Measurements from ENCODE around the gene SLC7A6OS. TPM values are rescaled to one million over a fixed set of nuclear protein-coding genes. Genes with fewer than 3 reads are reported as not detected.

SLC7A6OS gene
- total RNA-seq, 1 experiment from 2014 or later, result 21.9 TPM

DNA sequence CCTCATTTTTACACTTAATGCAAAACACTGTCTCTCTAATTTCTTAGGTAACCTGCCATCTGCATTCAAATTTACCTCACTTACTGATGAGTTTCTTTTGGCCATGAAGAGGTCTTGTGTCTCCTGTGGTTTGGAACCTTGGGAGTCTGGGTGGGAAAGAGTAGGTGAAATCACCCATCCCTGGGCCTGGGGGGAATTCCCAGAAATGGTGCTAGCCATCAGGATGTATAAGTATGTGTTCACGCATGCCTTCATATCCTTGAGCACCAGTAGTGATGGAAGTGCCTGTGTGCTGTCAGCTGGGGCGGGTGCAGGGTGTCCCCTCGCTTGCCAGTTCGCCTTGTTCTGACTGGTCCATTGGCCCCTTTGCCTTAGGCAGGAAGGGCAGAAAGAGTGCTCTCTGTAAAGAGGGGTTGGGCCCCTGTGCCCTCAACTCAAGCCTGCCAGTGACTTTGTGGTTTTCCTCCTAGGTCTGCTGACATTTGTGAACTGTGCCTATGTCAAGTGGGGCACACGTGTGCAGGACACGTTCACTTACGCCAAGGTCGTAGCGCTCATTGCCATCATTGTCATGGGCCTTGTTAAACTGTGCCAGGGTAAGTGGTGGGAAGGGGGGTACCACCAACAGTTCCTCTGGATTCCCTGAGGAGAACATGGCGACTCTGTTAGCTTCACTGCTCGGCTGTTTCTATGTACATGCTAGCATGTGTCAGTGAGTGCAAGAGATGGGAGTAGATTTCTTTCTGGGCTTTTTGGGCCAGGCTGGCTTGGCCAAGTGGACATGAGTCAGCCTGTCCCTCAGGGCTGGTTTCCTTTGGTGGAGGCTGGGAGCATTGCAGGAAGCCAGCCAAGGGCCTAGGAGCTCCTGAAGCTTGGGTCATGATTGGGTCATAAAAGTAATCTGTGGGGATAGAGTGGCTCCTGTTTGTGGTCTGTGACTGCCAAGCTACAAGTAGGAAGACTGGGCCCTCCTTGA is 23.2 kb downstream of the SLC7A6OS start:
- in situ Hi-C loops (cut with HindIII; ENCODE audit: low pct_unique_long_range_greater_than_20kb, low sequenced_read_pairs), result no loop called here
- DNase-seq (ENCODE audit: low read depth, low spot score), result no peak

- in situ Hi-C loops (cut with HindIII; ENCODE audit: low pct_unique_long_range_greater_than_20kb, low sequenced_read_pairs), result no loop called here
- no peak for DNase-seq (ENCODE audit: low read depth, low spot score)
Observed at GRCh38 chr16:68286153-68287074, 24.3 kb downstream of the SLC7A6OS start.

DNA sequence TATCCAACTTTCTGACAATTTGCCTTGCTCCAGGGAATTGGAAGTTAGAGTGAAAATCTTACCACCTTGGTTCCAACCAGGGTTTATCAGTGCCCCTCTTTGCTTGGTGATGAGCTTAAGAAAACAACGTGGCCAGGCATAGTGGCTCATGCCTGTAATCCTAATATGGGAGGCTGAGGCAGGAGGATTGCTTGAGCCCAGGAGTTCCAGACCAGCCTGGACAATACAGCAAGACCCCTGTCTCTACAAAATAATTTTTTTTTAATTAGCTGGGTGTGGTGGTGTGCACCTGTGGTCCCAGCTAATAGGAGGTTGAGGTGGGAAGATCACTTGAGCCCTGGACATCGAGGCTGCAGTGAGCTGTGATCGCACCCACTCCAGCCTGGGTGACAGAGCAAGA is 25.1 kb downstream of the SLC7A6OS start:
- in situ Hi-C loops (cut with HindIII; ENCODE audit: low pct_unique_long_range_greater_than_20kb, low sequenced_read_pairs), result no loop called here

DNA sequence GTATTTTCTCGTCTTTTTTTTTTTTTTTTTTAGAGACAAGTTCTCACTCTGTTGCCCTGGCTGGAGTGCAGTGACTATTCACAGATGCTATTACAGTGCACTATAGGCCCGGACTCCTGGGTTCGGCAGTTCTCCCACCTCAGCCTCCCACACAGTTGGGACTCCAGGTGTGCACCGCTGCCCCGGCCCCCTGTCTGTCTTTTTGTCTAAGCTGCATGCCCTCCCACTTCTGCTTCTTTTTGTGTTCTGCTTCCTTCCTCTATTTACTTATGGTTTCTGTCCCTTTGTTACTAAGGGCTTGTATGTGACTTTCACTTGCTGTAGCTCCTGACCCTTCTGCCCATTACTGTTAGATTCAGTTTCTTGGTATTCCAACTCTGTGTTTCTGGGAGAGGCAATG is 25.9 kb downstream of the SLC7A6OS start:
- in situ Hi-C loops (cut with HindIII; ENCODE audit: low pct_unique_long_range_greater_than_20kb, low sequenced_read_pairs), result no loop called here
- no peak for DNase-seq (ENCODE audit: low read depth, low spot score)

More for the DNA sequence above, 25.1 kb downstream of the SLC7A6OS start:
- no peak for DNase-seq (ENCODE audit: low read depth, low spot score)

DNA sequence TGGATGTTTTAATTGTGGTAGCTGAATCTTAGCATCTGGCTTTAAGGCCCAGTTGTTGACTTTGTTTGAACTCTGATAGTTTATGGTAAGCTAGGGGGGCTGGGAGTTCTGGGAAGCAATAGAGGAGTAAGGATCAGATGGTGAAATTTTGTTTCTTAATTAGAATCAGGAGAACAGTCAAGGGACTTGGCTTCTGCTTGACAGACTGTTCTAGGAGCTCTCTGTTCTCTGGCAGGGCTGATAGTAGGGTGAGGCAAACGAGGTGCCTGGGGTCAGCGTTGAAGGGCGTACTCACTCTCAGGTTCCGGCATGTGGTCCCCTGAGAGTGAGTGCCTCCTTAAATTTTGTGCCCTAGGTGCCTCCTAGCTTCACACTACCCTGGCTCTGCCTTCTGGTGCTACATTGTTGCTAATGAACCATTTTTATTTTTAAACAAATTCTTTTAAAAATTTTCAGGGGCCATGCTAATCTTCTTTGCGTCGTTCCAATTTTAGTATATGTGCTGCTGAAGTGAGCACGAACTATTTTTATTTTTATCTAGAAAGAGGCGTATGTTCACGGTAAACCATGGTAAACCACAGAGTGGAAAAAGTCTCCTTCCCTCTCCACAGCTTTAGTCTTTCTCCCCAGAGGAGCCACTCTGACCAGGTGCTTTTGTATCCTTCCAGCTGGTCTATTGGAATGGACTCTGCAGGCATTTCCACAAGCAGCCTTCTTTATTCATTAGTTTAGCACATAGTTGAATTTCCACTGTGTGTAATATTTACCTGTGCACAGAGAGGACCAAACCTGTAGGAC is 26.7 kb downstream of the SLC7A6OS start:
- in situ Hi-C loops (cut with HindIII; ENCODE audit: low pct_unique_long_range_greater_than_20kb, low sequenced_read_pairs), result no loop called here
- DNase-seq (ENCODE audit: low read depth, low spot score), result no peak

DNA sequence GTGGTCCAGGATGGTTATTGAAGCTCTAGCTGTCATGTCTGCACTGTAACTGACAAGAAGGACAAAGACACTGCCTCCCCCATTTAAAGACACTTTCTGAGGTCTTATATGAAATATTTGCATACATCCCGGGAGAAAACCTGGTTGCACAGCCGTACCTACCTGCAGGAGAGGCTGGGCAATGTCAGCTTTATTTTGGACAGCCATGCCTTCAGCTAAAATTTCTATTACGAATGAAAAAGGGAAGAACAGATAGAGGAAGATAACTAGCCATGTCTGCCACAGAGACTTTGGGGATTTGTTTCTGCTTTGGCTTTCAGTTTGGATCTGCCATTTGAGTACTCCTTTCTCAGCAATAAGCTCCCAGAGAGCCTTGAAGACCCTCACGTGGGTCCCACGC is 27.4 kb downstream of the SLC7A6OS start:
- DNase-seq (ENCODE audit: low read depth, low spot score), result no peak
- in situ Hi-C loops (cut with HindIII; ENCODE audit: low pct_unique_long_range_greater_than_20kb, low sequenced_read_pairs), result no loop called here

- no peak for DNase-seq (ENCODE audit: low read depth, low spot score)
- in situ Hi-C loops (cut with HindIII; ENCODE audit: low pct_unique_long_range_greater_than_20kb, low sequenced_read_pairs), result no loop called here
Observed at GRCh38 chr16:68282064-68282452, 28.7 kb downstream of the SLC7A6OS start.

DNA sequence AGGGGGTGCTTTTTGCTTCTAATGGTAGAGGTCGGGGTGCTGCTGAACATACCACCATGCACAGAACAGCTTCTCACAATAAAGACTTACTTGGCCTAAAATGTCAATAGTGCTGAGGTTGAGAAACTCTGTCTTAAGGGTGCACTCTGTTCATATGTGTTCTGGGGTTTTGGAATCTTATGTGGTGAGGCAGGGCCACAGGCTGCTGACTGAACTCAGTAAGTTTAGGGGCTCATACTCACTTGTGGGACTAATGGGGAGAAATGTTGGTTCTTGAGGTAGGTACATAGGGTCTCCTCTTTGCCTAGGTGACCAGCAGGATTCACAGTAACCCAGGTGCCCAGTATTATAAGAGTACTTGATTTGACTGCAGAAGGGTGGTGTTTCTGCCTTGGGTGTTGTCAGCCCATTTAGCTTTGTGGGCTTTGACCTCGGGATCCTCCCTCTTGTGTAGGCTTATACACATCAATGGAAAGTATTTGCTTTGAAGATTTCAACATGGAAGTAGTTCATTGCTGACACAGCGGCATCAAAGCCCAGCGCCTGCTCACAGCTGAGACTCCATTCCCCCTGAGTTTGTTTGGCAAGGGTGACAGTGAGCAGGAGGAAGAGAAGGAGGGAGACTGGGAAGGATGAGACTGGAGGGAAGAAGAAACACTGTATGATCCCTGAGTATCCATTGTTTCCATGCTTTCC is 29.2 kb downstream of the SLC7A6OS start:
- in situ Hi-C loops (cut with HindIII; ENCODE audit: low pct_unique_long_range_greater_than_20kb, low sequenced_read_pairs), result no loop called here
- no peak for DNase-seq (ENCODE audit: low read depth, low spot score)

DNA sequence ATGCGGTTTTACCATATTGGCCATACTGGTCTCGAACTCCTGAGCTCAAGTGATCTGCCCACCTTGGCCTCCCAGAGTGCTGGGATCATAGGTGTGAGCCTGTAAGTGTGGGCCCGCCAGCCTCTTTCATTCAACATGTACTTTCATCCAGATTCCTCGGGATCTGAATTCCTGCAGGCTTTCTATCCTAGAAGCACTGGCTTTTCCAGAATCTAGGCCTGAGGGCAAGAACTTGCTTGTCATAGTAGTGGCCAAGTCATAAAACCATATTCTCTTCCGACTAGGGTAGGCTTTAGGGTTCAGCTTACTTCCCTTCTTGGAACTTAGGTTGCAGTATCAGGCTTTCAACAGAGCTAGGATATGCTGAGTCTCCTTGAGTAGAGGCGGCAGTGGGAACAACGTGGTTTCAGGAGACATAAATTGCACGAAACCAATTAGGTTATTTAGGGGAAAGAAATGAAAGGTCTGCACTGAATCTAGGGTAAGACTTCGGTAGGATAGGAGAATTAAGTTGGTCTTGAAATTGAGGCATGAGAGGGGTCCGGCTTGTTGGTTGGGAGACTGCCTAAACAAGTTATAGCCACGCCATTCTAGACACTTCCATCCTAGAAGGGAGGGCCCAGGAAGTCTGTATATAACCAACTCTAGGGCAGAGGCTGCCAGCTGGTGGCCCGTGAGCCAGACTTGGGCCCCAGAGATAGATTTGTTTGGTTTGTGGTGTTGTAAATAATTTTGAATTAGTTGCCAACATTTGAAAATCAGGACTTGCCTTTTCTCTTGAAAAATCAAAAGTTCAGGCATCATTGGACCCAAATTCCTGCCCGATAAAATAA is 30.8 kb downstream of the SLC7A6OS start:
- in situ Hi-C loops (cut with HindIII; ENCODE audit: low pct_unique_long_range_greater_than_20kb, low sequenced_read_pairs), result no loop called here

DNA sequence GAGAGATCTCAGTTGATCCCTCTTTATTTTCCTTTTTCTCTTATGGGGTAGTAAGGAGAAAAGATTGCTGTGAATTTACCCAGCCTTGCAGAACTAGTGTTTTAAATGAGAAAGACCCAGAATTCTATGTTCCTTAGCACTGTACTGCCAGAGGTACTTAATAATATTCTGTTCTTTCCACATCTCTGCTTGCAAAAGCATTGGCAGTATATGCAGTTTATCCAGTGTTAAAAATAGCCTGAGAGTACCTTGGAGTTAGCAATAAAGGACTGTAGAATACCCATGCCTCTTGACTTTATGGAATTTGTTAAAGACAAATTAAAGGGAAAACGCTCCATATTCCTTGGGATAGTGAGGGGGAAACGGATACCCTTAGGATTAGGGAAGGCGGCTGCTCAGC is 34.5 kb downstream of the SLC7A6OS start:
- in situ Hi-C loops (cut with HindIII; ENCODE audit: low pct_unique_long_range_greater_than_20kb, low sequenced_read_pairs), result no loop called here

More for the DNA sequence above, 30.8 kb downstream of the SLC7A6OS start:
- DNase-seq (ENCODE audit: low read depth, low spot score), result no peak

GRCh38 chr16:68275611-68276191 is 35.0 kb downstream of the SLC7A6OS start:
- no peak for DNase-seq (ENCODE audit: low read depth, low spot score)
- in situ Hi-C loops (cut with HindIII; ENCODE audit: low pct_unique_long_range_greater_than_20kb, low sequenced_read_pairs), result no loop called here

More for the DNA sequence above, 34.5 kb downstream of the SLC7A6OS start:
- no peak for DNase-seq (ENCODE audit: low read depth, low spot score)

- in situ Hi-C loops (cut with HindIII; ENCODE audit: low pct_unique_long_range_greater_than_20kb, low sequenced_read_pairs), result no loop called here
- no peak for DNase-seq (ENCODE audit: low read depth, low spot score)
Observed at GRCh38 chr16:68274441-68274840, 36.3 kb downstream of the SLC7A6OS start.

- in situ Hi-C loops (cut with HindIII; ENCODE audit: low pct_unique_long_range_greater_than_20kb, low sequenced_read_pairs), result no loop called here
- DNase-seq (ENCODE audit: low read depth, low spot score), result no peak
Observed at GRCh38 chr16:68273896-68274295, 36.9 kb downstream of the SLC7A6OS start.

GRCh38 chr16:68273459-68273858 is 37.3 kb downstream of the SLC7A6OS start:
- in situ Hi-C loops (cut with HindIII; ENCODE audit: low pct_unique_long_range_greater_than_20kb, low sequenced_read_pairs), result no loop called here
- no peak for DNase-seq (ENCODE audit: low read depth, low spot score)

DNA sequence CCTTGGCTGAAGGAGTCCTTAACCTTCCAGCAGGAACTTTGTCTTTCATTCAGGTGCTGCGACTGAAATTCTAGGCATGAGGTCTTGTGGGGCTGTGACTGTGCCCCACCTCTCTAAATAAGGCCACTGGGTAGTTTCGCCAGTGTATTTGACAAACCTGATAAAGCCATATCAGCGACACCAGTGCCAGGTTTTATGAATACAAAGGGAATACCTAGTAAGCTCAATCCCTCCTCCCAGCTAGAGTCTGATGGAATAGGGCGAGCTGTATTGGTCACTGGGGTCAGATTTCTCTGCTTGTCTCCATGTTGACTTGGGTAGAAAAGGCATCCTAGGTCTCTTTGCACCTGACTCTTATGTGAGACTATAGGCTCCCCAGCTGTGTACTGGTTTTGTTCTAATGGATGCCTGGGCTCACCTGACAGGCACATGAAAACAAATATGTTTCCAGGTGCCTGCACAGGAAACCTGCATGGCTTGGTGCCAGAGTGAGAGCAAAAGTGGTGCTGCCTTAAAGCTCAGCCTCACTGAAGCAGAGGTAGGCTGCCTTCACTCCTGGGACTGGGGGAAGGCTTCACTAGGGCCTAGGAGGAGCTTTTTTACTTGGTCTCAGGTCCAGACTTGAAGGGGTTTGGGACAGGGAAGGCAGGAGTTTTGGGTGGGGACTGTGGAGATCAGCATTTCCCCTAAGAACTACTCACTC is 38.1 kb downstream of the SLC7A6OS start:
- in situ Hi-C loops (cut with HindIII; ENCODE audit: low pct_unique_long_range_greater_than_20kb, low sequenced_read_pairs), result no loop called here
- no peak for DNase-seq (ENCODE audit: low read depth, low spot score)
